H9 (cell line): ENCODE results near the gene SLC23A2. TPM values are rescaled to one million over a fixed set of nuclear protein-coding genes. Genes with fewer than 3 reads are reported as not detected.

ENCODE experiments used
- DNase-seq: peaks from one replicate; pipeline ENCODE4 v3.0.0-alpha.2; 2017
- H2AFZ ChIP-seq: one replicate; pipeline ENCODE4 v1.6.1; 2013; ENCODE audit warnings: mild to moderate bottlenecking, low read length, control low read depth, moderate library complexity
- H2AK5ac ChIP-seq: 2 replicates; pipeline ENCODE4 v1.6.1; 2013; ENCODE audit warnings: low read length, control low read depth, mixed read lengths; ENCODE audit not compliant: insufficient read length
- H2BK120ac ChIP-seq: one replicate; pipeline ENCODE4 v1.6.1; 2013; ENCODE audit warnings: low read depth, mild to moderate bottlenecking, low read length, control low read depth, inconsistent platforms; ENCODE audit not compliant: poor library complexity, severe bottlenecking
- H2BK12ac ChIP-seq: 2 replicates; pipeline ENCODE4 v1.6.1; 2013; ENCODE audit warnings: low read length, control low read depth, mixed read lengths, low read depth; ENCODE audit not compliant: insufficient read length
- H2BK15ac ChIP-seq: 2 replicates; pipeline ENCODE4 v1.6.1; 2013; ENCODE audit warnings: low read depth, low read length, control low read depth
- H2BK20ac ChIP-seq: one replicate; pipeline ENCODE4 v1.6.1; 2013; ENCODE audit warnings: low read depth, mild to moderate bottlenecking, low read length, control low read depth, inconsistent platforms; ENCODE audit not compliant: poor library complexity, severe bottlenecking
- H2BK5ac ChIP-seq: 2 replicates; pipeline ENCODE4 v1.6.1; 2013; ENCODE audit warnings: low read length, control low read depth, mixed read lengths; ENCODE audit not compliant: insufficient read length
- H3K14ac ChIP-seq: 2 replicates; pipeline ENCODE4 v1.6.1; 2013; ENCODE audit warnings: low read length, control low read depth; ENCODE audit not compliant: insufficient read depth
- H3K18ac ChIP-seq: 2 replicates; pipeline ENCODE4 v1.6.1; 2013; ENCODE audit warnings: low read depth, mild to moderate bottlenecking, mixed read lengths, low read length, control low read depth; ENCODE audit not compliant: insufficient read length
- H3K23ac ChIP-seq: 2 replicates; pipeline ENCODE4 v1.6.1; 2013; ENCODE audit warnings: low read length, control low read depth, mixed read lengths, low read depth; ENCODE audit not compliant: insufficient read length
- H3K23me2 ChIP-seq: 2 replicates; pipeline ENCODE4 v1.6.1; 2013; ENCODE audit warnings: low read depth, mild to moderate bottlenecking, mixed read lengths, low read length, control low read depth; ENCODE audit not compliant: insufficient read length, poor library complexity, severe bottlenecking
- H3K27ac ChIP-seq: 2 replicates; pipeline ENCODE4 v1.5.1; 2013; ENCODE audit warnings: low read length, control low read depth, mixed read lengths, low read depth; ENCODE audit not compliant: insufficient read length
- H3K27me3 ChIP-seq: 2 replicates; pipeline ENCODE4 v1.6.1; 2013; ENCODE audit warnings: low read length, control low read depth, inconsistent platforms; ENCODE audit not compliant: insufficient read depth
- H3K4ac ChIP-seq: 2 replicates; pipeline ENCODE4 v1.6.1; 2013; ENCODE audit warnings: low read depth, mild to moderate bottlenecking, control low read depth, inconsistent platforms, low read length, moderate library complexity
- H3K4me1 ChIP-seq: 2 replicates; pipeline ENCODE4 v1.6.1; 2013; ENCODE audit warnings: low read length, control low read depth, inconsistent platforms; ENCODE audit not compliant: insufficient read depth
- H3K4me2 ChIP-seq: 2 replicates; pipeline ENCODE4 v1.6.1; 2013; ENCODE audit warnings: low read length, control low read depth, mixed read lengths; ENCODE audit not compliant: insufficient read length, insufficient read depth
- H3K56ac ChIP-seq: 2 replicates; pipeline ENCODE4 v1.6.1; 2013; ENCODE audit warnings: low read depth, mild to moderate bottlenecking, mixed read lengths, low read length, control low read depth; ENCODE audit not compliant: insufficient read length
- H3K79me1 ChIP-seq: 2 replicates; pipeline ENCODE4 v1.6.1; 2013; ENCODE audit warnings: low read depth, mild to moderate bottlenecking, moderate library complexity, low read length, control low read depth, inconsistent platforms; ENCODE audit not compliant: insufficient read depth, poor library complexity, severe bottlenecking
- H3K79me2 ChIP-seq: 2 replicates; pipeline ENCODE4 v1.6.1; 2013; ENCODE audit warnings: low read length, control low read depth, inconsistent platforms; ENCODE audit not compliant: insufficient read depth
- H3K9ac ChIP-seq: 2 replicates; pipeline ENCODE4 v1.6.1; 2013; ENCODE audit warnings: low read length, control low read depth, mixed read lengths; ENCODE audit not compliant: insufficient read length; ENCODE audit errors: extremely low read depth
- H3K9me3 ChIP-seq: one replicate; pipeline ENCODE4 v1.6.1; 2013; ENCODE audit warnings: low read depth, low read length, inconsistent platforms; ENCODE audit not compliant: control insufficient read depth
- H3T11ph ChIP-seq: one replicate; pipeline ENCODE4 v1.6.1; 2013; ENCODE audit warnings: mild to moderate bottlenecking, low read length, control low read depth, inconsistent platforms
- H4K20me1 ChIP-seq: one replicate; pipeline ENCODE4 v1.6.1; 2013; ENCODE audit not compliant: control insufficient read depth, insufficient read length, insufficient read depth
- H4K5ac ChIP-seq: 2 replicates; pipeline ENCODE4 v1.6.1; 2013; ENCODE audit warnings: low read depth, mild to moderate bottlenecking, mixed read lengths, low read length, control low read depth; ENCODE audit not compliant: insufficient read length
- H4K8ac ChIP-seq: replicated peaks from 2 replicates; pipeline ENCODE4 v1.6.1; 2013; ENCODE audit warnings: low read length, control low read depth, mixed read lengths, low read depth; ENCODE audit not compliant: insufficient read length
- H4K91ac ChIP-seq: 2 replicates; pipeline ENCODE4 v1.6.1; 2013; ENCODE audit warnings: low read depth, mild to moderate bottlenecking, moderate library complexity, mixed read lengths, low read length, control low read depth; ENCODE audit not compliant: insufficient read length
- H3K27ac Mint-ChIP-seq, 3 experiments: 2 replicates in 2 of 3; 3 replicates in 1 of 3; pipeline ENCODE4 v1.8.0; 2020 to 2021; ENCODE audit warnings: mixed read lengths in 3 of 3, mild to moderate bottlenecking in 1 of 3, moderate library complexity in 1 of 3
- H3K27me3 Mint-ChIP-seq: 2 replicates; pipeline ENCODE4 v1.8.0; 2021; ENCODE audit warnings: low read depth, mild to moderate bottlenecking, moderate library complexity, mixed read lengths
- H3K36me3 Mint-ChIP-seq, 3 experiments: 2 replicates in 2 of 3; 3 replicates in 1 of 3; pipeline ENCODE4 v1.8.0; 2020 to 2021; ENCODE audit warnings: low read depth in 3 of 3, mixed read lengths in 3 of 3; ENCODE audit not compliant: insufficient read depth in 1 of 3
- H3K4me1 Mint-ChIP-seq, 2 experiments: 2 replicates each; pipeline ENCODE4 v1.8.0; 2020; ENCODE audit warnings: mixed read lengths in 2 of 2
- H3K4me3 Mint-ChIP-seq, 2 experiments: 2 replicates in 1 of 2; 3 replicates in 1 of 2; pipeline ENCODE4 v1.8.0; 2020 to 2021; ENCODE audit warnings: mild to moderate bottlenecking in 2 of 2, mixed read lengths in 2 of 2, moderate library complexity in 1 of 2
- H3K9me3 Mint-ChIP-seq, 2 experiments: 2 replicates in 1 of 2; 3 replicates in 1 of 2; pipeline ENCODE4 v1.8.0; 2020; ENCODE audit warnings: mild to moderate bottlenecking in 2 of 2, mixed read lengths in 2 of 2, moderate library complexity in 1 of 2
- CTCF ChIP-seq: fragments of 200-600 bp; sonication (generic); conservative IDR thresholded peaks from 3 replicates; pipeline ENCODE4 v1.8.0; 2021; ENCODE audit warnings: antibody characterized with exemption, mild to moderate bottlenecking
- WGBS: extraction: QIAGEN DNeasy Blood & Tissue Kit; methylation state at CpG from one replicate; pipeline ENCODE4 v1.1.7; 2013; ENCODE audit warnings: missing lambda C conversion rate, low lambda C conversion rate, mixed read lengths; ENCODE audit not compliant: insufficient read length; ENCODE audit errors: extremely low coverage; 5-methylcytosine and 5-hydroxymethylcytosine counted together
- total RNA-seq: library from RNA; stranded (reverse); gene quantifications from 2 replicates; pipeline ENCODE4 v1.2.1, GENCODE V29; 2021

SLC23A2 gene
- total RNA-seq, 1 experiment from 2014 or later, result 16.5 TPM

- Mint-ChIP-seq H3K4me1 (peaks cover 7 to 15% of the 10 kb centered on the region in 2 experiments), H3K27ac (no peak overlapping the region; a peak in 1 of 7 replicates), H3K9me3 (no peaks in the 10 kb centered on the region), H3K4me3 (no peak overlapping the region; a peak in 1 of 5 replicates), H3K36me3 (peaks cover 7 to 21% (median 15%) of the 10 kb centered on the region in 3 experiments; a peak in 6 of 7 replicates), H3K27me3 (no peaks in the 10 kb centered on the region)
- no peak overlapping the region for H3T11ph ChIP-seq
- TF ChIP-seq CTCF, result no peak
- H2BK120ac ChIP-seq, result no peak overlapping the region
- no peak overlapping the region for H3K9ac ChIP-seq
- H4K8ac ChIP-seq, result no peak overlapping the region
- no peak overlapping the region for H2AFZ ChIP-seq
- H3K18ac ChIP-seq, result no peak overlapping the region
- H2AK5ac ChIP-seq, result no peak overlapping the region
- H3K79me1 ChIP-seq, result peaks cover 5% of the 10 kb centered on the region
- no peak overlapping the region for H2BK15ac ChIP-seq
- H3K27ac ChIP-seq, result no peak overlapping the region
- no peaks in the 10 kb centered on the region for H3K79me2 ChIP-seq
- no peak for DNase-seq
- no peak overlapping the region for H4K91ac ChIP-seq
- H3K27me3 ChIP-seq, result no peaks in the 10 kb centered on the region
- no peak overlapping the region for H4K5ac ChIP-seq
- no peaks in the 10 kb centered on the region for H3K23me2 ChIP-seq
- H3K4me1 ChIP-seq, result peaks cover 3% of the 10 kb centered on the region; the same call in 1 of the 2 replicates
- H3K9me3 ChIP-seq, result no peaks in the 10 kb centered on the region
- no peaks in the 10 kb centered on the region for H4K20me1 ChIP-seq
- H3K4me2 ChIP-seq, result no peak overlapping the region
- H3K23ac ChIP-seq, result no peak overlapping the region
- WGBS, result no CpG with 5 or more reads among the region's 4 CpGs
- H3K14ac ChIP-seq, result no peak overlapping the region
- H2BK12ac ChIP-seq, result no peak overlapping the region
- H3K4ac ChIP-seq, result no peak overlapping the region
- H2BK20ac ChIP-seq, result no peak overlapping the region
- no peak overlapping the region for H3K56ac ChIP-seq
- no peak overlapping the region for H2BK5ac ChIP-seq
Measured at GRCh38 chr20:4966826-4967751, 34.2 kb downstream of the SLC23A2 start.
